Measurements from ENCODE around the gene RIPPLY3. TPM values are rescaled to one million over a fixed set of nuclear protein-coding genes. Genes with fewer than 3 reads are reported as not detected.
A peak's percentile ranks its signal among the peaks of the same experiment; 100 is the strongest.
"Not testable (repeated sequence)": the region's sequence is repeated elsewhere in the genome, so short reads cannot be mapped to it uniquely, and the experiment has no call there.

The RIPPLY3 gene
- total RNA-seq, 1 donor from 2014 or later = 17.9 TPM

DNA sequence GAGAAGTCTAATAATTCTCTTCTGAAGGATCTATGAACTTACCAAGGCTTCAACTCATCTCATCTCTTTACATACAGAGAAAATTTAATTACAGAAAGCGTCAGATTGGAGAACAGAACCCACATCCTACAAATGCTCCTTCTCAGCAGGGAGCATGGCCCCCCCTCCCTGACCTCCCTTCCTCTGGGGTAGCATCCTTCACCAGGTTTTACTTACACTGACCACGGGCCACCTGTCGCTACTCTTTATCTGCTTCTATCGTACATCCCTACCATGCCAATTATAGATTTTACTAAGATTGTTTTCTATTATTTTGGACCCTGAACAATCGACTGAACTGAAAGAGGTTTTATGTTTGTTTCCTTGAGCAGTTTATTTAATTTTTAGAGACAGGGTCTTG lies 25.8 kb downstream of the RIPPLY3 start:
- H3K36me3 Mint-ChIP-seq (ENCODE audit: insufficient read depth) = peaks cover 4% of the 10 kb centered on the region
- H3K27me3 Mint-ChIP-seq = no peaks in the 10 kb centered on the region

DNA sequence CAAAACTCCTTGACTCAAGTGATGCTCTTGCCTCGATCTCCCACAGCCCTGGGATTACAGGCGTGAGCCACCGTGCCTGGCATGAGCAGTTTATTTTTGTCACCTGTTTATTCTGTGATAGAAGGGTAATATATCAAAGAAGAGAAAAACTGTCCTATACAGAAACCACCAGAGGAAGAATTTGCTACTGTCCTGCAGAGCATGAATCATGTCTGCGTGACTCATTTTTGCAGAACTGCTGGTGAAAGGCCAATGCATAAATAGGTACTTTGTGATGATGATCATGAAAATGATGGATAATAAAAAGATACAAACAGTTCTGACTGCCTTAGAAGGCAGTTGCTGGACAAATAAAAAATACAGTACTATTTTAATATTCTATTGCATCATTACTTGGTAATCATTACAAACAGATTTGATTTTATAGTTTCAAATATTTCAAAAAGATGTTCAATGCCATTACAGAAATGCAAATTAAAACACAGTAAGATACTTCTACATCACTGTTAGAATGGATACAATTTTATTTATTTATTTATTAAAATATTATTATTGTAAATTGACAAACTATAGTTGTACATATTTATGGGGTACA lies 26.5 kb downstream of the RIPPLY3 start:
- TF ChIP-seq, protein P1, sequence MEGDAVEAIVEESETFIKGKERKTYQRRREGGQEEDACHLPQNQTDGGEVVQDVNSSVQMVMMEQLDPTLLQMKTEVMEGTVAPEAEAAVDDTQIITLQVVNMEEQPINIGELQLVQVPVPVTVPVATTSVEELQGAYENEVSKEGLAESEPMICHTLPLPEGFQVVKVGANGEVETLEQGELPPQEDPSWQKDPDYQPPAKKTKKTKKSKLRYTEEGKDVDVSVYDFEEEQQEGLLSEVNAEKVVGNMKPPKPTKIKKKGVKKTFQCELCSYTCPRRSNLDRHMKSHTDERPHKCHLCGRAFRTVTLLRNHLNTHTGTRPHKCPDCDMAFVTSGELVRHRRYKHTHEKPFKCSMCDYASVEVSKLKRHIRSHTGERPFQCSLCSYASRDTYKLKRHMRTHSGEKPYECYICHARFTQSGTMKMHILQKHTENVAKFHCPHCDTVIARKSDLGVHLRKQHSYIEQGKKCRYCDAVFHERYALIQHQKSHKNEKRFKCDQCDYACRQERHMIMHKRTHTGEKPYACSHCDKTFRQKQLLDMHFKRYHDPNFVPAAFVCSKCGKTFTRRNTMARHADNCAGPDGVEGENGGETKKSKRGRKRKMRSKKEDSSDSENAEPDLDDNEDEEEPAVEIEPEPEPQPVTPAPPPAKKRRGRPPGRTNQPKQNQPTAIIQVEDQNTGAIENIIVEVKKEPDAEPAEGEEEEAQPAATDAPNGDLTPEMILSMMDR (IDR thresholded peaks at IDR 0.05; ENCODE audit: unreplicated experiment) = no peak
- H3K27ac Mint-ChIP-seq = no peak overlapping the region
- H3K27me3 Mint-ChIP-seq = no peaks in the 10 kb centered on the region
- peaks cover 4% of the 10 kb centered on the region for H3K36me3 Mint-ChIP-seq (ENCODE audit: insufficient read depth)
- DNase-seq (ENCODE audit: low spot score, unreplicated experiment) = no peak
- no peaks in the 10 kb centered on the region for H3K9me3 Mint-ChIP-seq (ENCODE audit: low read depth)
- no peak overlapping the region for H3K4me3 Mint-ChIP-seq (ENCODE audit: low read depth)
- H3K4me1 Mint-ChIP-seq (ENCODE audit: low read depth) = no peaks in the 10 kb centered on the region

More for the DNA sequence above, 25.8 kb downstream of the RIPPLY3 start:
- TF ChIP-seq, protein P1 (IDR thresholded peaks at IDR 0.05; ENCODE audit: unreplicated experiment) = no peak
- Mint-ChIP-seq H3K4me1 (ENCODE audit: low read depth) (no peaks in the 10 kb centered on the region), H3K27ac (no peak overlapping the region), H3K4me3 (ENCODE audit: low read depth) (no peak overlapping the region), H3K9me3 (ENCODE audit: low read depth) (no peaks in the 10 kb centered on the region)
- no peak for DNase-seq (ENCODE audit: low spot score, unreplicated experiment)

DNA sequence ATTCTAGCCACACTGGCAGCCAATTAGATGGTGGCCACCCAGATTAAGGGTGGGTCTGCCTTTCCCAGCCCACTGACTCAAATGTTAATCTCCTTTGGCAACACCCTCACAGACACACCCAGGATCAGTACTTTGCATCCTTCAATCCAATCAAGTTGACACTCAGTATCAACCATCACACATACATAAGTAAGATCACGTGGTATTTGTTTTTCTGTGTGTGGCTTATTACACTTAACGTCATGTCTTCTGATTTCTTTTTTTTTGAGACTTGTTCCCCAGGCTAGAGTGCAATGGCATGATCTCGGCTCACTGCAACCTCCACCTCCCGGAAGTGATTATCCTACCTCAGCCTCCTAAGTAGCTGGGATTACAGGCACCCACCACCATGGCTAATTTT lies 27.9 kb downstream of the RIPPLY3 start:
- H3K9me3 Mint-ChIP-seq (ENCODE audit: low read depth); H3K27me3 Mint-ChIP-seq; H3K27ac Mint-ChIP-seq; DNase-seq (ENCODE audit: low spot score, unreplicated experiment); H3K4me3 Mint-ChIP-seq (ENCODE audit: low read depth); H3K36me3 Mint-ChIP-seq (ENCODE audit: insufficient read depth); H3K4me1 Mint-ChIP-seq (ENCODE audit: low read depth): not testable (repeated sequence)

DNA sequence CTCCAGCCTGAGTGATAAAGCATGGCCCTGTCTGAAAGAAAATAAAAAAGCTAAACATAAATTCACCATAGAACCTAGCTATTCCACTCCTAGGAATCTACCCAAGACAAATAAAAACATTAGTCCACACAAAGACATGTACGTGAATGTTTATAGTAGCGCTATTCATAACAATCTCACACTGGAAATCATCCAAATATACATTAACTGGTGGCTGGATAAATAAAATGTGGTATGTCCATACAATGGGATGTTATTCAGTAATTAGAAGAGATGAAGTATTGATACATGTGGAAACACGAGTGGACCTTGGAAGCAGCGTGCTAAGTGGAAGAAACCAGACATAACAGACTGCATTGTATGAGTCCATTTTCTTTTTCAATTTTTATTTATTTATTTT lies 29.7 kb downstream of the RIPPLY3 start:
- H3K27me3 Mint-ChIP-seq = no peaks in the 10 kb centered on the region
- TF ChIP-seq, protein P1 (IDR thresholded peaks at IDR 0.05; ENCODE audit: unreplicated experiment) = no peak
- no peak for DNase-seq (ENCODE audit: low spot score, unreplicated experiment)
- H3K36me3 Mint-ChIP-seq (ENCODE audit: insufficient read depth) = peaks cover 2% of the 10 kb centered on the region
- no peaks in the 10 kb centered on the region for H3K4me1 Mint-ChIP-seq (ENCODE audit: low read depth)
- no peaks in the 10 kb centered on the region for H3K9me3 Mint-ChIP-seq (ENCODE audit: low read depth)
- H3K27ac Mint-ChIP-seq = peak overlapping the region; percentile 13
- H3K4me3 Mint-ChIP-seq (ENCODE audit: low read depth) = no peak overlapping the region

DNA sequence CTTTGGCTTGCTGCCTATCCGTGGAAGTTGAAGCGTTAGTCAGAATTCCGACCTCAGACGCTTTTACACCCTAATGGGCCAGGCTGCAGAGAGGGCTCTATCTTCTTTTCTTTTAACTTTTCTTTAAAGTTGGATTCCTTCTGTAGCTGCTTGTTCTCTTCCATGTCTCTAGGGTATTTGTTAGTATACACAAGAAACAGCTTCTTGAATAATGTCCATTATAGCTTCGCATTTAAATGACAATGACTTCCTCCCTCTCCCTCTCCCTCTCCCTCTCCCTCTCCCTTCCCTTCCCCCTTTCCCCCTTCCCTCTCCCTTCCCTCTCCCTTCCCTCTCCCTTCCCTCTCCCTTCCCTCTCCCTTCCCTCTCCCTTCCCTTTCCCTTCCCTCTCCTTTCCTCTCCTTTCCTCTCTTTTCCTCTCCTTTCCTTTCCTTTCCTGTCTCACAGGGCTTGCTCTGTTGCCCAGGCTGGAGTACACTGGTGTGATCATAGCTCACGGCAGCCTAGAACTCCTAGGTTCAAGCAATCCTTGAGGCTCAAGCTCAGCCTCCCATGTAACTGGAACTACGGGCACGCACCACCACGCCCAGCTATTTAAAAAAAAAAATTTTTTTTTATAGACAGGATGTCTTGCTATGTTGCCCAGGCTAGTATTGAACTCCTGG lies 33.0 kb downstream of the RIPPLY3 start:
- Mint-ChIP-seq H3K27ac (no peak overlapping the region), H3K9me3 (ENCODE audit: low read depth) (no peaks in the 10 kb centered on the region), H3K36me3 (ENCODE audit: insufficient read depth) (no peaks in the 10 kb centered on the region), H3K4me3 (ENCODE audit: low read depth) (no peak overlapping the region), H3K4me1 (ENCODE audit: low read depth) (no peaks in the 10 kb centered on the region), H3K27me3 (no peaks in the 10 kb centered on the region)
- TF ChIP-seq, protein P1 (IDR thresholded peaks at IDR 0.05; ENCODE audit: unreplicated experiment) = no peak
- DNase-seq (ENCODE audit: low spot score, unreplicated experiment) = no peak

DNA sequence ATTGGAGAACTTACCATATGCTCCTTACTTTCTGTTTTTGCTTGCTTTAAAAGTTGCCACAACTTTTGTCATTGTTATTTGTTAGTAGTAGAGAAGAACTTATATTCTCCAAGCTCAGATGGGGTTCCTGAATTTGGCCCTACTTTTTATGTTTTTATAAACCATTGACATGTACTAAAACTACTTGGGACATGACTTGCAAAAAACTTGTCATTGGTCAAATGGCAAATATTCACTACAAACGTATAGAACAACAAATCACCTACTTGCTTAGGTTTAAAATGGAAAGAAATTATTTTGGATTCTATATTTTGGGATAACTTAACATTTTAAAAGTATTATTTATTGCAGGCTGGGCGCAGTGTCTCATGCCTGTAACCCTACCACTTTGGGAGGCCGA lies 33.7 kb downstream of the RIPPLY3 start:
- Mint-ChIP-seq H3K9me3 (ENCODE audit: low read depth) (no peaks in the 10 kb centered on the region), H3K4me1 (ENCODE audit: low read depth) (no peaks in the 10 kb centered on the region), H3K36me3 (ENCODE audit: insufficient read depth) (no peaks in the 10 kb centered on the region), H3K27me3 (no peaks in the 10 kb centered on the region), H3K27ac (no peak overlapping the region), H3K4me3 (ENCODE audit: low read depth) (no peak overlapping the region)
- no peak for DNase-seq (ENCODE audit: low spot score, unreplicated experiment)
- TF ChIP-seq, protein P1 (IDR thresholded peaks at IDR 0.05; ENCODE audit: unreplicated experiment) = no peak
